IMR-90 (cell line): ENCODE data around the gene UBA7. TPM values are rescaled to one million over a fixed set of nuclear protein-coding genes. Genes with fewer than 3 reads are reported as not detected.

Experiments used
- ATAC-seq: fragments of 200-7000 bp; cut with Tn5 transposase; 2 replicates; pipeline ENCODE4 v1.9.1; 2020; ENCODE audit warnings: low read depth, mild to moderate bottlenecking, moderate library complexity
- BruUV-seq: library from RNA; stranded (reverse); fragments of 400-500 nt; replicated peaks from 2 replicates; lab custom pipeline; 2021; lab: Mats Ljungman, UMichigan
- CTCF ChIA-PET: fragments of 300-600 bp; formaldehyde crosslinking; extraction: SDS; loops from one replicate; lab custom pipeline; 2021; ENCODE audit warnings: antibody characterized with exemption; lab: Yijun Ruan, JAX
- POLR2A ChIA-PET: fragments of 300-600 bp; sonication (Branson Sonifier 250); formaldehyde crosslinking; loops from one replicate; lab custom pipeline; 2022; ENCODE audit warnings: antibody characterized with exemption; ENCODE audit not compliant: unreplicated experiment; lab: Charles Lee
- DNase-seq: peaks from one replicate; pipeline ENCODE4 v3.0.0; 2013
- H2AFZ ChIP-seq: replicated peaks from 2 replicates; pipeline ENCODE3; 2013; ENCODE audit warnings: low read length, mild to moderate bottlenecking; ENCODE audit not compliant: poor library complexity
- H2AK5ac ChIP-seq: 2 replicates; pipeline ENCODE4 v1.6.1; 2013; ENCODE audit warnings: low read depth, low read length, inconsistent platforms
- H2AK9ac ChIP-seq: replicated peaks from 2 replicates; pipeline ENCODE3; 2013; ENCODE audit warnings: mild to moderate bottlenecking, low read depth, low read length, moderate library complexity; ENCODE audit not compliant: poor library complexity
- H2BK120ac ChIP-seq: 2 replicates; pipeline ENCODE4 v1.6.1; 2013; ENCODE audit warnings: low read depth, low read length, inconsistent platforms
- H2BK15ac ChIP-seq: 3 replicates; pipeline ENCODE4 v1.6.1; 2013; ENCODE audit warnings: low read depth, low read length, inconsistent platforms
- H2BK20ac ChIP-seq: 2 replicates; pipeline ENCODE4 v1.6.1; 2013; ENCODE audit warnings: low read depth, mild to moderate bottlenecking, inconsistent platforms, low read length, moderate library complexity
- H2BK5ac ChIP-seq: 2 replicates; pipeline ENCODE4 v1.6.1; 2013; ENCODE audit warnings: mild to moderate bottlenecking, low read depth, low read length, inconsistent platforms; ENCODE audit not compliant: poor library complexity, severe bottlenecking
- H3K14ac ChIP-seq: replicated peaks from 2 replicates; pipeline ENCODE4 v1.6.1; 2013; ENCODE audit warnings: low read depth, low read length, inconsistent platforms
- H3K18ac ChIP-seq: 2 replicates; pipeline ENCODE4 v1.6.1; 2013; ENCODE audit warnings: low read depth, low read length, control low read depth
- H3K23ac ChIP-seq: 2 replicates; pipeline ENCODE4 v1.6.1; 2013; ENCODE audit warnings: low read depth, low read length, inconsistent platforms
- H3K27ac ChIP-seq: 2 replicates; pipeline ENCODE4 v1.5.1; 2013; ENCODE audit warnings: mild to moderate bottlenecking, control low read depth, low read length; ENCODE audit not compliant: insufficient read depth
- H3K27me3 ChIP-seq: 2 replicates; pipeline ENCODE4 v1.6.1; 2013; ENCODE audit warnings: low read length; ENCODE audit not compliant: control insufficient read depth, insufficient read depth
- H3K36me3 ChIP-seq: 2 replicates; pipeline ENCODE4 v1.6.1; 2013; ENCODE audit warnings: low read length, mixed read lengths; ENCODE audit not compliant: control insufficient read depth, insufficient read depth
- H3K4ac ChIP-seq: 2 replicates; pipeline ENCODE4 v1.6.1; 2013; ENCODE audit warnings: low read depth, low read length, inconsistent platforms
- H3K4me1 ChIP-seq: 2 replicates; pipeline ENCODE4 v1.6.1; 2013; ENCODE audit warnings: low read length, mixed read lengths; ENCODE audit not compliant: control insufficient read depth, insufficient read depth
- H3K4me2 ChIP-seq: 2 replicates; pipeline ENCODE4 v1.6.1; 2013; ENCODE audit warnings: low read depth, mild to moderate bottlenecking, control low read depth, low read length, moderate library complexity
- H3K4me3 ChIP-seq: 2 replicates; pipeline ENCODE4 v1.5.1; 2013; ENCODE audit warnings: low read depth, mild to moderate bottlenecking, control low read depth, low read length, moderate library complexity; ENCODE audit not compliant: insufficient read depth
- H3K56ac ChIP-seq: 2 replicates; pipeline ENCODE4 v1.6.1; 2013; ENCODE audit warnings: low read length, inconsistent platforms; ENCODE audit not compliant: insufficient read depth; ENCODE audit errors: extremely low read depth
- H3K79me1 ChIP-seq, 2 experiments: 2 replicates each; pipeline ENCODE4 v1.6.1; 2013; ENCODE audit warnings: low read length in 2 of 2, inconsistent platforms in 1 of 2, low read depth in 1 of 2
- H3K9ac ChIP-seq: 2 replicates; pipeline ENCODE4 v1.6.1; 2013; ENCODE audit warnings: low read depth, low read length, control low read depth
- H3K9me1 ChIP-seq: 2 replicates; pipeline ENCODE4 v1.6.1; 2013; ENCODE audit warnings: low read length, inconsistent platforms; ENCODE audit not compliant: insufficient read depth
- H3K9me3 ChIP-seq: 2 replicates; pipeline ENCODE4 v1.6.1; 2013; ENCODE audit warnings: low read length; ENCODE audit not compliant: control insufficient read depth, insufficient read depth
- H4K20me1 ChIP-seq: 2 replicates; pipeline ENCODE4 v1.6.1; 2013; ENCODE audit warnings: low read length, inconsistent platforms; ENCODE audit not compliant: insufficient read depth
- H4K5ac ChIP-seq: 2 replicates; pipeline ENCODE4 v1.6.1; 2013; ENCODE audit warnings: mild to moderate bottlenecking, low read depth, low read length, control low read depth
- H4K8ac ChIP-seq, 2 experiments: 2 replicates each; pipeline ENCODE4 v1.6.1; 2013; ENCODE audit warnings: low read depth in 2 of 2, low read length in 2 of 2, control low read depth in 1 of 2, inconsistent platforms in 1 of 2
- H4K91ac ChIP-seq: 2 replicates; pipeline ENCODE4 v1.6.1; 2013; ENCODE audit warnings: low read depth, low read length, inconsistent platforms; ENCODE audit not compliant: insufficient read depth
- BHLHE40 ChIP-seq: fragments of 150-350 bp; IDR thresholded peaks from 2 replicates; pipeline ENCODE4 v1.6.1; 2016; ENCODE audit warnings: mild to moderate bottlenecking, low read depth, low read length
- CEBPB ChIP-seq: IDR thresholded peaks from 2 replicates; pipeline ENCODE4 v1.6.1; 2012; ENCODE audit warnings: low read depth, low read length, improper control_type of control experiment
- CHD1 ChIP-seq: IDR thresholded peaks from 2 replicates; pipeline ENCODE4 v1.6.1; 2012; ENCODE audit warnings: low read depth, low read length, improper control_type of control experiment
- MXI1 ChIP-seq: IDR thresholded peaks from 2 replicates; pipeline ENCODE4 v1.6.1; 2012; ENCODE audit warnings: low read depth, mild to moderate bottlenecking, low read length, moderate library complexity, borderline replicate concordance
- RFX5 ChIP-seq: IDR thresholded peaks from 2 replicates; pipeline ENCODE4 v1.8.0; 2012; ENCODE audit warnings: low read depth, mild to moderate bottlenecking, low read length, moderate library complexity
- USF2 ChIP-seq: fragments of 150-350 bp; IDR thresholded peaks from 2 replicates; pipeline ENCODE4 v1.6.1; 2017; ENCODE audit warnings: mild to moderate bottlenecking, antibody characterized with exemption, low read length, low read depth
- WGBS, 2 experiments: methylation state at CpG; one replicate each; pipeline versions ENCODE4 v1.1.5 to v1.1.7; 2013; ENCODE audit warnings: missing lambda C conversion rate in 2 of 2; ENCODE audit not compliant: insufficient read length in 1 of 2; ENCODE audit errors: extremely low coverage in 2 of 2; 5-methylcytosine and 5-hydroxymethylcytosine counted together
- dilution Hi-C: fragments of 300-500 bp; cut with HindIII; formaldehyde crosslinking; loops from one replicate; pipeline ENCODE4 v1.14.3; 2018; ENCODE audit warnings: low sequenced_read_pairs; ENCODE audit not compliant: unreplicated experiment
- in situ Hi-C: fragments of 300-500 bp; cut with MboI; formaldehyde crosslinking; loops from 3 replicates; pipeline ENCODE4 v1.14.3; 2019; ENCODE audit warnings: low sequenced_read_pairs, inconsistent platforms, mixed read lengths
- intact Hi-C: fragments of 100-400 bp; cut with micrococcal nuclease; formaldehyde crosslinking; loops from 2 replicates; pipeline ENCODE4 v1.10.0; 2022
- polyA plus RNA-seq, 3 experiments: library from polyadenylated mRNA; depleted of rRNA; stranded (reverse); fragments of >200 nt; gene quantifications; 2 replicates each; pipeline ENCODE4 v1.2.3, GENCODE V29; 2012; ENCODE audit warnings: low replicate concordance in 1 of 3
- total RNA-seq: library from RNA; depleted of rRNA; stranded (reverse); fragments of >200 nt; gene quantifications from 2 replicates; pipeline ENCODE4 v1.2.3, GENCODE V29; 2012

The UBA7 gene
- total and polyA plus RNA-seq, 2 of the 4 experiments (the other 2 are of a cell fraction): 18.6 to 57.8 TPM

- no peak for DNase-seq
- Histone ChIP-seq H3K79me1 (peaks cover 3 to 16% of the 10 kb centered on the region in 2 experiments; a peak in 2 of 4 replicates), H3K27ac (peak overlapping the region; percentile 93), H2BK120ac (no peak overlapping the region), H2BK15ac (no peak overlapping the region; the same call in 2 of the 3 replicates), H3K56ac (no peak overlapping the region), H2AK9ac (peak overlapping the region; percentile 88), H3K4me2 (peak overlapping the region; percentile 89), H4K5ac (peak overlapping the region; percentile 94), H4K91ac (peak overlapping the region; percentile 97), H3K23ac (peak overlapping the region; percentile 21; the same call in 1 of the 2 replicates), H4K8ac (peak overlapping the region; percentile 99 to 100), H4K20me1 (no peaks in the 10 kb centered on the region), H3K9me3 (no peaks in the 10 kb centered on the region), H3K4me3 (peak overlapping the region; percentile 55), H2BK5ac (no peak overlapping the region), H3K4ac (peak overlapping the region; percentile 98), H3K27me3 (no peaks in the 10 kb centered on the region), H3K14ac (peak overlapping the region; percentile 100), H2AK5ac (peak overlapping the region; percentile 73; the same call in 1 of the 2 replicates), H3K9me1 (peaks cover 12% of the 10 kb centered on the region; the same call in 1 of the 2 replicates), H3K9ac (peak overlapping the region; percentile 97), H3K18ac (no peak overlapping the region), H2BK20ac (no peak overlapping the region), H2AFZ (peak overlapping the region; percentile 98), H3K4me1 (peaks cover 8% of the 10 kb centered on the region), H3K36me3 (peaks cover 31% of the 10 kb centered on the region)
- CTCF ChIA-PET: no interaction called here
- intact Hi-C loops: no loop called here
- ATAC-seq: peak; percentile 32
- no TSS peak for BruUV-seq
- dilution Hi-C loops: no loop called here
- POLR2A ChIA-PET: interaction anchor here (1.3 kb wide), 1 partner anchor 9 kb away, joined by 4 read pairs; no protein-coding TSS in a partner anchor
- 60% methylated on average over 1 of the region's 9 CpGs; no CpG with 5 or more reads in 1 of the 2 experiments for WGBS, 2 experiments
- TF ChIP-seq CEBPB: no peak
- TF ChIP-seq CHD1: no peak
- no peak for TF ChIP-seq MXI1
- no peak for TF ChIP-seq BHLHE40
- no peak for TF ChIP-seq RFX5
- no peak for TF ChIP-seq USF2
- in situ Hi-C loops: no loop called here
Observed at GRCh38 chr3:49812916-49813496, 747 bp downstream of the UBA7 start.
